H9 (cell line): ENCODE data around the gene ADSS2. TPM values are rescaled to one million over a fixed set of nuclear protein-coding genes. Genes with fewer than 3 reads are reported as not detected.

Experiments
- DNase-seq: peaks from one replicate; pipeline ENCODE4 v3.0.0-alpha.2; 2017
- H2AFZ ChIP-seq: one replicate; pipeline ENCODE4 v1.6.1; 2013; ENCODE audit warnings: mild to moderate bottlenecking, low read length, control low read depth, moderate library complexity
- H2AK5ac ChIP-seq: 2 replicates; pipeline ENCODE4 v1.6.1; 2013; ENCODE audit warnings: low read length, control low read depth, mixed read lengths; ENCODE audit not compliant: insufficient read length
- H2BK120ac ChIP-seq: one replicate; pipeline ENCODE4 v1.6.1; 2013; ENCODE audit warnings: low read depth, mild to moderate bottlenecking, low read length, control low read depth, inconsistent platforms; ENCODE audit not compliant: poor library complexity, severe bottlenecking
- H2BK12ac ChIP-seq: 2 replicates; pipeline ENCODE4 v1.6.1; 2013; ENCODE audit warnings: low read length, control low read depth, mixed read lengths, low read depth; ENCODE audit not compliant: insufficient read length
- H2BK15ac ChIP-seq: 2 replicates; pipeline ENCODE4 v1.6.1; 2013; ENCODE audit warnings: low read depth, low read length, control low read depth
- H2BK20ac ChIP-seq: one replicate; pipeline ENCODE4 v1.6.1; 2013; ENCODE audit warnings: low read depth, mild to moderate bottlenecking, low read length, control low read depth, inconsistent platforms; ENCODE audit not compliant: poor library complexity, severe bottlenecking
- H2BK5ac ChIP-seq: 2 replicates; pipeline ENCODE4 v1.6.1; 2013; ENCODE audit warnings: low read length, control low read depth, mixed read lengths; ENCODE audit not compliant: insufficient read length
- H3K14ac ChIP-seq: 2 replicates; pipeline ENCODE4 v1.6.1; 2013; ENCODE audit warnings: low read length, control low read depth; ENCODE audit not compliant: insufficient read depth
- H3K18ac ChIP-seq: 2 replicates; pipeline ENCODE4 v1.6.1; 2013; ENCODE audit warnings: low read depth, mild to moderate bottlenecking, mixed read lengths, low read length, control low read depth; ENCODE audit not compliant: insufficient read length
- H3K23ac ChIP-seq: 2 replicates; pipeline ENCODE4 v1.6.1; 2013; ENCODE audit warnings: low read length, control low read depth, mixed read lengths, low read depth; ENCODE audit not compliant: insufficient read length
- H3K23me2 ChIP-seq: 2 replicates; pipeline ENCODE4 v1.6.1; 2013; ENCODE audit warnings: low read depth, mild to moderate bottlenecking, mixed read lengths, low read length, control low read depth; ENCODE audit not compliant: insufficient read length, poor library complexity, severe bottlenecking
- H3K27ac ChIP-seq: 2 replicates; pipeline ENCODE4 v1.5.1; 2013; ENCODE audit warnings: low read length, control low read depth, mixed read lengths, low read depth; ENCODE audit not compliant: insufficient read length
- H3K27me3 ChIP-seq: 2 replicates; pipeline ENCODE4 v1.6.1; 2013; ENCODE audit warnings: low read length, control low read depth, inconsistent platforms; ENCODE audit not compliant: insufficient read depth
- H3K4ac ChIP-seq: 2 replicates; pipeline ENCODE4 v1.6.1; 2013; ENCODE audit warnings: low read depth, mild to moderate bottlenecking, control low read depth, inconsistent platforms, low read length, moderate library complexity
- H3K4me1 ChIP-seq: 2 replicates; pipeline ENCODE4 v1.6.1; 2013; ENCODE audit warnings: low read length, control low read depth, inconsistent platforms; ENCODE audit not compliant: insufficient read depth
- H3K4me2 ChIP-seq: 2 replicates; pipeline ENCODE4 v1.6.1; 2013; ENCODE audit warnings: low read length, control low read depth, mixed read lengths; ENCODE audit not compliant: insufficient read length, insufficient read depth
- H3K56ac ChIP-seq: 2 replicates; pipeline ENCODE4 v1.6.1; 2013; ENCODE audit warnings: low read depth, mild to moderate bottlenecking, mixed read lengths, low read length, control low read depth; ENCODE audit not compliant: insufficient read length
- H3K79me1 ChIP-seq: 2 replicates; pipeline ENCODE4 v1.6.1; 2013; ENCODE audit warnings: low read depth, mild to moderate bottlenecking, moderate library complexity, low read length, control low read depth, inconsistent platforms; ENCODE audit not compliant: insufficient read depth, poor library complexity, severe bottlenecking
- H3K79me2 ChIP-seq: 2 replicates; pipeline ENCODE4 v1.6.1; 2013; ENCODE audit warnings: low read length, control low read depth, inconsistent platforms; ENCODE audit not compliant: insufficient read depth
- H3K9ac ChIP-seq: 2 replicates; pipeline ENCODE4 v1.6.1; 2013; ENCODE audit warnings: low read length, control low read depth, mixed read lengths; ENCODE audit not compliant: insufficient read length; ENCODE audit errors: extremely low read depth
- H3K9me3 ChIP-seq: one replicate; pipeline ENCODE4 v1.6.1; 2013; ENCODE audit warnings: low read depth, low read length, inconsistent platforms; ENCODE audit not compliant: control insufficient read depth
- H3T11ph ChIP-seq: one replicate; pipeline ENCODE4 v1.6.1; 2013; ENCODE audit warnings: mild to moderate bottlenecking, low read length, control low read depth, inconsistent platforms
- H4K20me1 ChIP-seq: one replicate; pipeline ENCODE4 v1.6.1; 2013; ENCODE audit not compliant: control insufficient read depth, insufficient read length, insufficient read depth
- H4K5ac ChIP-seq: 2 replicates; pipeline ENCODE4 v1.6.1; 2013; ENCODE audit warnings: low read depth, mild to moderate bottlenecking, mixed read lengths, low read length, control low read depth; ENCODE audit not compliant: insufficient read length
- H4K8ac ChIP-seq: replicated peaks from 2 replicates; pipeline ENCODE4 v1.6.1; 2013; ENCODE audit warnings: low read length, control low read depth, mixed read lengths, low read depth; ENCODE audit not compliant: insufficient read length
- H4K91ac ChIP-seq: 2 replicates; pipeline ENCODE4 v1.6.1; 2013; ENCODE audit warnings: low read depth, mild to moderate bottlenecking, moderate library complexity, mixed read lengths, low read length, control low read depth; ENCODE audit not compliant: insufficient read length
- H3K27ac Mint-ChIP-seq, 3 experiments: 2 replicates in 2 of 3; 3 replicates in 1 of 3; pipeline ENCODE4 v1.8.0; 2020 to 2021; ENCODE audit warnings: mixed read lengths in 3 of 3, mild to moderate bottlenecking in 1 of 3, moderate library complexity in 1 of 3
- H3K27me3 Mint-ChIP-seq: 2 replicates; pipeline ENCODE4 v1.8.0; 2021; ENCODE audit warnings: low read depth, mild to moderate bottlenecking, moderate library complexity, mixed read lengths
- H3K36me3 Mint-ChIP-seq, 3 experiments: 2 replicates in 2 of 3; 3 replicates in 1 of 3; pipeline ENCODE4 v1.8.0; 2020 to 2021; ENCODE audit warnings: low read depth in 3 of 3, mixed read lengths in 3 of 3; ENCODE audit not compliant: insufficient read depth in 1 of 3
- H3K4me1 Mint-ChIP-seq, 2 experiments: 2 replicates each; pipeline ENCODE4 v1.8.0; 2020; ENCODE audit warnings: mixed read lengths in 2 of 2
- H3K4me3 Mint-ChIP-seq, 2 experiments: 2 replicates in 1 of 2; 3 replicates in 1 of 2; pipeline ENCODE4 v1.8.0; 2020 to 2021; ENCODE audit warnings: mild to moderate bottlenecking in 2 of 2, mixed read lengths in 2 of 2, moderate library complexity in 1 of 2
- H3K9me3 Mint-ChIP-seq, 2 experiments: 2 replicates in 1 of 2; 3 replicates in 1 of 2; pipeline ENCODE4 v1.8.0; 2020; ENCODE audit warnings: mild to moderate bottlenecking in 2 of 2, mixed read lengths in 2 of 2, moderate library complexity in 1 of 2
- CTCF ChIP-seq: fragments of 200-600 bp; sonication (generic); conservative IDR thresholded peaks from 3 replicates; pipeline ENCODE4 v1.8.0; 2021; ENCODE audit warnings: antibody characterized with exemption, mild to moderate bottlenecking
- WGBS: extraction: QIAGEN DNeasy Blood & Tissue Kit; methylation state at CpG from one replicate; pipeline ENCODE4 v1.1.7; 2013; ENCODE audit warnings: missing lambda C conversion rate, low lambda C conversion rate, mixed read lengths; ENCODE audit not compliant: insufficient read length; ENCODE audit errors: extremely low coverage; 5-methylcytosine and 5-hydroxymethylcytosine counted together
- total RNA-seq: library from RNA; stranded (reverse); gene quantifications from 2 replicates; pipeline ENCODE4 v1.2.1, GENCODE V29; 2021

Gene ADSS2
- total RNA-seq, 1 experiment from 2014 or later, result 65.4 TPM

GRCh38 chr1:244370060-244370637 is 81.6 kb downstream of the ADSS2 start:
- peak overlapping the region; percentile 52 for H2BK12ac ChIP-seq
- peaks cover 23 to 31% of the 10 kb centered on the region in 2 experiments for H3K4me1 Mint-ChIP-seq
- H4K91ac ChIP-seq, result no peak overlapping the region
- H3K4me1 ChIP-seq, result 0 out of 2 replicates have a peak, but pooled peaks cover 4% of the 10 kb centered on the region
- H3K56ac ChIP-seq, result no peak overlapping the region
- H3T11ph ChIP-seq, result no peak overlapping the region
- H3K9me3 Mint-ChIP-seq, result peaks cover 5% of the 10 kb centered on the region in 2 experiments; a peak in 4 of 5 replicates
- no peak overlapping the region for H3K14ac ChIP-seq
- H3K79me2 ChIP-seq, result no peaks in the 10 kb centered on the region
- no peaks in the 10 kb centered on the region for H3K9me3 ChIP-seq
- no peak overlapping the region for H3K27ac Mint-ChIP-seq
- H2BK20ac ChIP-seq, result no peak overlapping the region
- H3K27me3 Mint-ChIP-seq, result no peaks in the 10 kb centered on the region
- no peaks in the 10 kb centered on the region for H4K20me1 ChIP-seq
- no peak overlapping the region for H3K4me2 ChIP-seq
- peak overlapping the region; percentile 62 for H3K18ac ChIP-seq
- 0 out of 2 replicates have a peak overlapping the region, but pooled peaks have one; percentile 95 for H2BK15ac ChIP-seq
- no peak overlapping the region for H3K23ac ChIP-seq
- H3K36me3 Mint-ChIP-seq, result peaks cover 2 to 9% (median 3%) of the 10 kb centered on the region in 3 experiments; a peak in 5 of 7 replicates
- no peak overlapping the region for H2BK120ac ChIP-seq
- no peak overlapping the region for H4K5ac ChIP-seq
- no peak overlapping the region for H3K27ac ChIP-seq
- H3K4me3 Mint-ChIP-seq, result no peak overlapping the region
- H2BK5ac ChIP-seq, result no peak overlapping the region
- no peaks in the 10 kb centered on the region for H3K27me3 ChIP-seq
- no peak for DNase-seq
- no peak overlapping the region for H4K8ac ChIP-seq
- TF ChIP-seq CTCF, result no peak
- no peak overlapping the region for H3K9ac ChIP-seq
- WGBS, result no CpG with 5 or more reads among the region's 8 CpGs
- H2AFZ ChIP-seq, result no peak overlapping the region
- peak overlapping the region; percentile 79 for H2AK5ac ChIP-seq
- no peaks in the 10 kb centered on the region for H3K23me2 ChIP-seq
- H3K79me1 ChIP-seq, result no peaks in the 10 kb centered on the region
- H3K4ac ChIP-seq, result no peak overlapping the region
